Panc1 (cell line): ENCODE data around the gene POLE. TPM values are rescaled to one million over a fixed set of nuclear protein-coding genes. Genes with fewer than 3 reads are reported as not detected.

Experiments used
- ATAC-seq: fragments of 200-7000 bp; cut with Tn5 transposase; 2 replicates; pipeline ENCODE4 v1.9.1; 2020; ENCODE audit warnings: mild to moderate bottlenecking, moderate library complexity
- BruUV-seq: library from RNA; stranded (reverse); fragments of 400-500 nt; replicated peaks from 2 replicates; lab custom pipeline; 2021; lab: Mats Ljungman, UMichigan
- CTCF ChIA-PET: fragments of 300-600 bp; sonication (Branson Sonifier 250); formaldehyde crosslinking; loops from one replicate; lab custom pipeline; 2022; ENCODE audit warnings: antibody characterized with exemption; lab: Charles Lee
- POLR2A ChIA-PET: fragments of 300-600 bp; sonication (Branson Sonifier 250); formaldehyde crosslinking; loops from one replicate; lab custom pipeline; 2022; ENCODE audit warnings: antibody characterized with exemption; lab: Charles Lee
- DNase-seq: peaks from one replicate; pipeline ENCODE4 v3.0.0-alpha.2; 2010; ENCODE audit warnings: low read depth, low spot score
- H3K27ac ChIP-seq: 2 replicates; pipeline ENCODE4 v1.5.1; 2011; ENCODE audit warnings: mild to moderate bottlenecking, low read length, inconsistent platforms
- H3K27me3 ChIP-seq: fragments of 200-500 bp; sonication (Bioruptor generic); 2 replicates; pipeline ENCODE4 v1.6.0; 2014; ENCODE audit warnings: low read length, inconsistent platforms; ENCODE audit not compliant: control insufficient read depth, insufficient read depth
- H3K36me3 ChIP-seq: fragments of 200-500 bp; sonication (Bioruptor generic); 2 replicates; pipeline ENCODE4 v1.5.1; 2014; ENCODE audit warnings: inconsistent platforms, mild to moderate bottlenecking, low read length, moderate library complexity; ENCODE audit not compliant: control insufficient read depth, insufficient read depth
- H3K4me1 ChIP-seq: 2 replicates; pipeline ENCODE4 v1.5.1; 2011; ENCODE audit warnings: inconsistent platforms, mild to moderate bottlenecking, low read length, moderate library complexity; ENCODE audit not compliant: control insufficient read depth, insufficient read depth
- H3K4me3 ChIP-seq, 2 experiments: 2 replicates each; pipeline ENCODE4 v1.5.1; 2011 to 2012; ENCODE audit warnings: low read depth in 2 of 2, low read length in 2 of 2, mild to moderate bottlenecking in 2 of 2, inconsistent platforms in 1 of 2, moderate library complexity in 1 of 2
- H3K9me3 ChIP-seq: fragments of 200-500 bp; sonication (Bioruptor generic); 2 replicates; pipeline ENCODE4 v1.5.1; 2014; ENCODE audit warnings: low read depth, mild to moderate bottlenecking, inconsistent platforms, low read length, moderate library complexity; ENCODE audit not compliant: control insufficient read depth, insufficient read depth
- POLR2AphosphoS5 ChIP-seq: IDR thresholded peaks from 2 replicates; pipeline ENCODE4 v1.6.1; 2012; ENCODE audit warnings: mild to moderate bottlenecking, low read depth, low read length, moderate library complexity
- SIN3A ChIP-seq: IDR thresholded peaks from 2 replicates; pipeline ENCODE4 v1.6.1; 2012; ENCODE audit warnings: low read depth, mild to moderate bottlenecking, low read length, moderate library complexity, borderline replicate concordance; ENCODE audit not compliant: insufficient read depth
- TCF7L2 ChIP-seq: IDR thresholded peaks from 2 replicates; pipeline ENCODE4 v1.6.1; 2011; ENCODE audit warnings: mild to moderate bottlenecking, low read depth, low read length, inconsistent platforms
- in situ Hi-C: cut with HindIII; loops from 2 replicates; pipeline ENCODE4 v1.10.0; 2016; ENCODE audit warnings: low sequenced_read_pairs, low pct_unique_long_range_greater_than_20kb
- intact Hi-C: fragments of 100-400 bp; cut with micrococcal nuclease; formaldehyde crosslinking; loops from one replicate; pipeline ENCODE4 v1.10.0; 2022; ENCODE audit not compliant: unreplicated experiment
- total RNA-seq: library from RNA; stranded (reverse); gene quantifications from one replicate; pipeline ENCODE4 v1.2.1, GENCODE V29; 2021; ENCODE audit not compliant: unreplicated experiment
- TF ChIP-seq, protein P1 (sequence below): fragments of 450-650 bp; IDR thresholded peaks from 2 replicates; pipeline ENCODE4 v1.5.1; 2017; ENCODE audit warnings: mild to moderate bottlenecking
- TF ChIP-seq, protein P2 (sequence below), 2 experiments: IDR thresholded peaks; 2 replicates each; pipeline ENCODE4 v1.6.1; 2011 to 2012; ENCODE audit warnings: low read depth in 2 of 2, control low read depth in 1 of 2, low read length in 1 of 2, mild to moderate bottlenecking in 1 of 2, moderate library complexity in 1 of 2; ENCODE audit not compliant: insufficient read depth in 1 of 2

POLE gene
- total RNA-seq, 1 experiment from 2014 or later: 112 TPM

DNA sequence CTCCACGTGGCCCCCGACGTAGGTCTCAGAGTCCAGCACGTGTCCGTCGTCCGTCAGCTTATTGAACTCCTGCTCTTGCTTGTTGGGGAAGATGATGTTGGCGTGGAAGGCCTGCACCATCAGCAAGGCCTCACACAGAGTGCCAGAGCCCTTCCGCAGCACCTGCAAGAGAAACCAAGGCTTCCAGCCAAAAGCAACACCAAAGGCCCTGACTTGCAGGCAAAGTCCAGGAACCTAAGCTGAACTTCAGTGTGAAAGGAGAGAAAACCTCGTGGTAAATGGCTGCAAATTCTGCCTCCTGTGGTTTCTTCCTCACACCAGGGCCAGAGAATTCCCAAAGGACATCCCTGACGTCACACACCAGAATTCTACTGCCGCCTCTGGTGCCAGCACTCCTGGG, 14.5 kb downstream of the POLE start:
- POLR2A ChIA-PET: no interaction called here
- BruUV-seq: no TSS peak

DNA sequence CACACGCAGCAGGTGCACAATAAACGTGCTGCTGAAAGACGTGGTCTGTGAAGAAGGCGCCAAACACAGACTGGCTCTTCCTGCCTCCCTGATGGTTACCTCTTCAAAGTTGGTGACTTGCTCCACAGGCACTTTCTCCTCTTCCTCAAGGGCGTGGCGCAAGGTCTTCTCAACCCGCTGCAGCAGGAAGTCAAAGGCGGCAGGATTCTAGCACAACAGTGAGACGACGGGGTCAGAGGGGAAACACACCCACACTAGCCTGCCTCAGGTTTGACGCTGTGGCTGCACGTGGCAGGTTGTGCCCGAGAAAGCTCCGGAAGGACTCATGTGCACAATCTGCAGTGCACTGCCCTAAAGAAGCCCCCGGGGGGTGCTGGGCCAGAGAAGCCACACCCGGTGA, 15.0 kb downstream of the POLE start:
- in situ Hi-C loops (no loop called here), intact Hi-C loops (no loop called here)
- DNase-seq: no peak
- no peaks in the 10 kb centered on the region for H3K27me3 ChIP-seq
- H3K9me3 ChIP-seq: no peaks in the 10 kb centered on the region
- ChIA-PET CTCF (no interaction called here), POLR2A (no interaction called here)
- ATAC-seq: no peak
- BruUV-seq: no TSS peak
- H3K4me3 ChIP-seq: no peak overlapping the region
- TF ChIP-seq TCF7L2 (no peak), SIN3A (no peak), POLR2AphosphoS5 (no peak; the same call in 1 of the 2 replicates)
- TF ChIP-seq, protein P1, sequence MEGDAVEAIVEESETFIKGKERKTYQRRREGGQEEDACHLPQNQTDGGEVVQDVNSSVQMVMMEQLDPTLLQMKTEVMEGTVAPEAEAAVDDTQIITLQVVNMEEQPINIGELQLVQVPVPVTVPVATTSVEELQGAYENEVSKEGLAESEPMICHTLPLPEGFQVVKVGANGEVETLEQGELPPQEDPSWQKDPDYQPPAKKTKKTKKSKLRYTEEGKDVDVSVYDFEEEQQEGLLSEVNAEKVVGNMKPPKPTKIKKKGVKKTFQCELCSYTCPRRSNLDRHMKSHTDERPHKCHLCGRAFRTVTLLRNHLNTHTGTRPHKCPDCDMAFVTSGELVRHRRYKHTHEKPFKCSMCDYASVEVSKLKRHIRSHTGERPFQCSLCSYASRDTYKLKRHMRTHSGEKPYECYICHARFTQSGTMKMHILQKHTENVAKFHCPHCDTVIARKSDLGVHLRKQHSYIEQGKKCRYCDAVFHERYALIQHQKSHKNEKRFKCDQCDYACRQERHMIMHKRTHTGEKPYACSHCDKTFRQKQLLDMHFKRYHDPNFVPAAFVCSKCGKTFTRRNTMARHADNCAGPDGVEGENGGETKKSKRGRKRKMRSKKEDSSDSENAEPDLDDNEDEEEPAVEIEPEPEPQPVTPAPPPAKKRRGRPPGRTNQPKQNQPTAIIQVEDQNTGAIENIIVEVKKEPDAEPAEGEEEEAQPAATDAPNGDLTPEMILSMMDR: no peak
- TF ChIP-seq, protein P2, sequence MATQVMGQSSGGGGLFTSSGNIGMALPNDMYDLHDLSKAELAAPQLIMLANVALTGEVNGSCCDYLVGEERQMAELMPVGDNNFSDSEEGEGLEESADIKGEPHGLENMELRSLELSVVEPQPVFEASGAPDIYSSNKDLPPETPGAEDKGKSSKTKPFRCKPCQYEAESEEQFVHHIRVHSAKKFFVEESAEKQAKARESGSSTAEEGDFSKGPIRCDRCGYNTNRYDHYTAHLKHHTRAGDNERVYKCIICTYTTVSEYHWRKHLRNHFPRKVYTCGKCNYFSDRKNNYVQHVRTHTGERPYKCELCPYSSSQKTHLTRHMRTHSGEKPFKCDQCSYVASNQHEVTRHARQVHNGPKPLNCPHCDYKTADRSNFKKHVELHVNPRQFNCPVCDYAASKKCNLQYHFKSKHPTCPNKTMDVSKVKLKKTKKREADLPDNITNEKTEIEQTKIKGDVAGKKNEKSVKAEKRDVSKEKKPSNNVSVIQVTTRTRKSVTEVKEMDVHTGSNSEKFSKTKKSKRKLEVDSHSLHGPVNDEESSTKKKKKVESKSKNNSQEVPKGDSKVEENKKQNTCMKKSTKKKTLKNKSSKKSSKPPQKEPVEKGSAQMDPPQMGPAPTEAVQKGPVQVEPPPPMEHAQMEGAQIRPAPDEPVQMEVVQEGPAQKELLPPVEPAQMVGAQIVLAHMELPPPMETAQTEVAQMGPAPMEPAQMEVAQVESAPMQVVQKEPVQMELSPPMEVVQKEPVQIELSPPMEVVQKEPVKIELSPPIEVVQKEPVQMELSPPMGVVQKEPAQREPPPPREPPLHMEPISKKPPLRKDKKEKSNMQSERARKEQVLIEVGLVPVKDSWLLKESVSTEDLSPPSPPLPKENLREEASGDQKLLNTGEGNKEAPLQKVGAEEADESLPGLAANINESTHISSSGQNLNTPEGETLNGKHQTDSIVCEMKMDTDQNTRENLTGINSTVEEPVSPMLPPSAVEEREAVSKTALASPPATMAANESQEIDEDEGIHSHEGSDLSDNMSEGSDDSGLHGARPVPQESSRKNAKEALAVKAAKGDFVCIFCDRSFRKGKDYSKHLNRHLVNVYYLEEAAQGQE (IDR thresholded peaks at IDR 0.05; ENCODE audit: insufficient read depth in 1 of 2, low read depth in 2 of 2, low read length in 1 of 2): no peak
- H3K36me3 ChIP-seq: peaks cover 3% of the 10 kb centered on the region; the same call in 1 of the 2 replicates
- H3K27ac ChIP-seq: no peak overlapping the region
- H3K4me1 ChIP-seq: no peaks in the 10 kb centered on the region

More for the DNA sequence above, 14.5 kb downstream of the POLE start:
- DNase-seq: no peak
- CTCF ChIA-PET: no interaction called here
- Histone ChIP-seq H3K36me3 (peaks cover 2% of the 10 kb centered on the region; the same call in 1 of the 2 replicates), H3K4me3 (no peak overlapping the region), H3K27me3 (no peaks in the 10 kb centered on the region), H3K4me1 (no peaks in the 10 kb centered on the region), H3K27ac (no peak overlapping the region), H3K9me3 (no peaks in the 10 kb centered on the region)
- TF ChIP-seq SIN3A: no peak
- TF ChIP-seq TCF7L2: no peak
- no peak for TF ChIP-seq POLR2AphosphoS5
- TF ChIP-seq, protein P2 (IDR thresholded peaks at IDR 0.05; ENCODE audit: insufficient read depth in 1 of 2, low read depth in 2 of 2, low read length in 1 of 2): no peak
- TF ChIP-seq, protein P1: no peak
- ATAC-seq: no peak
- in situ Hi-C loops (no loop called here), intact Hi-C loops (no loop called here)
